GM18526 (cell line): ENCODE measurements around the gene NUP58.

Experiments
- POLR2A ChIP-seq: IDR thresholded peaks from 3 replicates; pipeline ENCODE4 v1.6.1; 2011; ENCODE audit not compliant: insufficient read length; ENCODE audit errors: extremely low read depth

NUP58 gene

GRCh38 chr13:25286969-25287961 lies 14.2 kb upstream of the NUP58 start, which contains the start of gene MTMR6:
Gene MTMR6 (minus strand): TSS chr13:25287488. CDS start chr13:25287247, 241 bp downstream.
- peak; percentile 80 for TF ChIP-seq POLR2A

DNA sequence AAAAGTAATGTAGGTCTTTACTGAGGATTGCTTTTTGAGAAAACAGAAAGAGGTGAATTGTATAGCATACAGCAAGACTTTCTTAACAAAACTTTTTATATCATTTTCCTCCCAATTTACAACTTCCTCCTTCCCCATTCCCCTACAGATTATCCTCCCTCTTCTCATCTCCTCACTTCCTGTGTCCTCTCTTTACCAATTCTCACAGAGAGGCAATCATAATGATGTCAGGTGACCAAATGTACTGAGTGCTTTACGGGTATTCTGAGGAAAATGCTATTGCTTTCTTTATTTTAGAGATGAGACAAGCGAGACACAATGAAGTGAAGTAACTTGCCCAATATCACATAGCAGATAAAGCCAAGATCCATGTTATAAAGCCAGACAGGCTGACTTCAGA lies 12.5 kb upstream of the NUP58 start:
- TF ChIP-seq POLR2A, result no peak

GRCh38 chr13:25291691-25292090 lies 9.7 kb upstream of the NUP58 start:
- TF ChIP-seq POLR2A, result no peak

DNA sequence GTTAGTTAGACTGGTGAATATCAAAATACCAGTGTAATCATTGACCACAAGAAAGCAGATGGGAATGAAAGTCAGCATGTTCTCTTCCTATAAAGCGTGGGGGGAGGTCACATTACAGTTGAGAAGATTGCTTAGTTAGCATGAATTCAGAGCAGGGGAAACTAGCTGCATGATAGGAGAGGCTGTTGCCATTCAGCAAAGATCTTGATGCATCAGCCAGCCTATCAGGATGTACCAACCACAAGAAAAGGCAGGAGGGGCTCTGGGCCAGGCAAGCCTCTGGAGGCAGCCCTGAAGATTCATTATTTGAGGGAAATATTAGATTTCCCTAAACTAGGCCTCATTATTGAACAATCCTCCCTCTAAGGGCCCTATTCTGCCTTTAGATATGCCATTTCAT lies 9.1 kb upstream of the NUP58 start:
- no peak for TF ChIP-seq POLR2A

GRCh38 chr13:25295228-25295627 lies 6.2 kb upstream of the NUP58 start:
- no peak for TF ChIP-seq POLR2A

- TF ChIP-seq POLR2A, result no peak
These were observed 5.7 kb upstream of the NUP58 start for GRCh38 chr13:25295701-25296100.

DNA sequence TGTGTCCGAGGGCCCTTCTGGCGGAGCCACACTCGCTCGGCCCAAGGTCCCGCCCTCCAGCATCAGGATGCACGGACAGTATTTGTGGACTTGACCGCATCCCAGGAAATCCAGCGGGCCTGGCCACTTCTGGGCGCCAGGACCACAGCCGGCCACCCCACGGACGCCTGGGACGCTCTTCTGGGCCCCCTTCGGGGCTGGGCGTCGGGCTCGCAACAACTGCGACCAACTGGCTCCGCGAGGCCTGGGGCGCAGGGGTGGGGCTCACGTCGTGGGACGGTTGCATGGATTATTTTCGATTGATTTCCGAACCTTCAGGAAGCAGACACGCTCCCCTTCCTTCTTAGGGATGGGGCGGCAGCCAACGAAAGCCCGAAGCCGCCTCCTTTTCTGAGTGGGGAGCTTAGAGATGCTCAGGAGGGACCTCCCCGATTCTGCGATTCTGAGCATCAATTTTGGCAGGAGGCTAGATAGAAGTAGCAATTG lies 521 bp upstream of the NUP58 start:
- TF ChIP-seq POLR2A, result no peak

DNA sequence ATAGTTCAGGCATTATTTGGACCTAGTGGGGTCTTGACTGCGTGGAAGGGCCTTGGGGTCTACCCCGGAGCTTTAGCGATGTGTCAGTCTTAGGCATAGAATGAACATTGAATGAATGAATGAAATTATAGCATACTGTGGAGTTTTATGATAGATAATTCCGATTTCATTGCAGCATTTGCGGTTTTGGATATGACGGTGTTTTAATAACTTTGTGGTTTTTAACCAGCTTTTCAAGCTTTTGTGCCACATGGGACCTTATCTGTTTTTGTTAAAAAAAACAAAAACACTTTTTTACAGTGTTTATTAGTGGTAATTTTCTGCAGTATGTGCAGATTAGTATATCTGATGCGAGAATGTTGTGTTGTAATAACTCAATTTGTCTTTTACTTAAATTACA lies 696 bp downstream of the NUP58 start:
- TF ChIP-seq POLR2A, result no peak

GRCh38 chr13:25306671-25307464 lies 5.4 kb downstream of the NUP58 start:
- TF ChIP-seq POLR2A, result no peak

GRCh38 chr13:25310891-25311290 lies 9.5 kb downstream of the NUP58 start:
- TF ChIP-seq POLR2A, result no peak

DNA sequence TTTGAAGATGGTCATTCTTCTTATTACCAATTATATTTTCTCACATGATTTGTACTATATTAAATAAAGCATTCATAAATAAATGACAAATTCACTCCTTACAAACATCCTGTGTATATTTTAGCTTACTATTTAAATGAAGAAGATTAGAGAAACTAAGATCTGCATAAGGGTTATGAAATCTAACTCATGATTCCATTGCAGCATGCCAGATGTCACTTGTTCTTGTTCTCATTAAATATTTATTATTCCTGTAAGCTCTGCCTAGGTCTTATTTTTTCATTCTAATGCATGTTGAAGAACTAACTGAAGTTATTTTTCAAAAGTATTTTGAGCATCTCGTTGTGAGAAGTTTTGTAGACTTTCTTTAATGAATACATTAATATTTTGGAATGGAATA lies 18.3 kb downstream of the NUP58 start:
- no peak for TF ChIP-seq POLR2A

DNA sequence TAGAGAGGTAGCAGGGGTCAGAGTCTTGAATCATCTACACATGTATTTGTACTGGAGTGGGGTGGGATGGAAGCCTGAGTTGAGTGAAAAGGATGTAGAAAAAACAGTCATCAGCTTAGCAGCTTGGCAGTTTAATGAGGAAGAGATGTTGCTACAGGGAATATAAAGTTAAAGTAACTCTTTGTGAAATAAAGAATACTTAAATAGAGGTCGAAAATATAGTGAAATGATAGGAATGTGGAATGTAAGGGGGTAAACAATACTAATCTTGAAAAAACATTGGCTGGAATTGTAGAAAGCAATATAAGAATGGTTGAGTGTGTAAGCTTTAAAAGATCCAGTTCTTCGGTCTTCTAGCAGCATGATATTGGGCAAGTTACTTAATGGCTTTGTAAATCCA lies 22.7 kb downstream of the NUP58 start:
- no peak for TF ChIP-seq POLR2A

- TF ChIP-seq POLR2A, result no peak
These were observed 28.3 kb downstream of the NUP58 start for GRCh38 chr13:25329706-25330105.

DNA sequence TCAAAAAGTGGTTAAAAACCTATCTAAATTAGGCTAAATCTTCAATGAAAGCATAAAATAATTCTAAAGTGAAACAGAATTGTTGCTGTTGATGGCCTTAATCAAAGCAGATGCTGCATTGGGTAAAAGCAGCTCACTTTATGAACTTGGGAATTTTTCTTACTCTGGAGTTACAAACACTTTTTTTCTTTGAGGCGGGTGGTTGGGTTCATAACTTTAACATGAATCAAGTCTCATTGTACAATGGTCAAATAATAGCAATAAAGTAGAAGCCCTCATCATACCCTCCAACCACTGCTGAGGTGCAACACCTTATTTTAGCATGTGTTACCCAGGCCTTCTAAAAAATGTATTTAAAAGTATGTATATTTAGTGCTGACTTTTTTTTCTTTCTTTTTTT lies 29.1 kb downstream of the NUP58 start:
- no peak for TF ChIP-seq POLR2A

GRCh38 chr13:25335856-25336255 lies 34.4 kb downstream of the NUP58 start:
- no peak for TF ChIP-seq POLR2A

DNA sequence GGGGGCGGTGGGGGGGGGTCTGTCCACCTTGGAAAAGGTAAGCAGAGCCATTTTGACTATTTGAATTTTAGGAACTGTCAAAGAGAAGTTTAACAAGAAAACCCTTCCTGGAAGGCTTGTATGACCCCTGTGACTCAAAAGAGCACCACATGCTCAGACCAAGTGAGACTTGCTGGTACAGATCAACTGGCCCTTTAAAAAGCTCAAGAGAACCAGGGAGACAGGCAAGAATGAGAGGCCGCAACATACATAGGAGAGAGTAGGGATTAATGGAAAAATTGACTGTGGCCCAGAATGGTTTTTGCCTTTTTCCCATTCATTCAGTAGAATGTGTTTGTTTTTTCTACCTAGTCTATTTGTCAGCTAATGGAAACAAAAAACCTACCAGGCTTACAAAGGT lies 44.2 kb downstream of the NUP58 start:
- no peak for TF ChIP-seq POLR2A
